ENCODE results near the gene DNAJC18.

Gene DNAJC18

GRCh38 chr5:139383275-139383992, 55.9 kb downstream of the DNAJC18 start, which contains the start of gene SLC23A1:
SLC23A1 (minus strand) TSS chr5:139383297; CDS start chr5:139383253, 44 bp downstream.
- no peaks in the 10 kb centered on the region for H3K9me2 ChIP-seq (ENCODE audit: low read depth, low read length)
- H3K79me2 ChIP-seq (ENCODE audit: insufficient read depth, low read length): no peaks in the 10 kb centered on the region
- TF ChIP-seq EZH2 (IDR thresholded peaks at IDR 0.05; ENCODE audit: borderline replicate concordance, low read length) (no peak), CTCF (IDR thresholded peaks at IDR 0.05; ENCODE audit: low read length) (no peak)
- H3K4me3 ChIP-seq (ENCODE audit: low read depth, low read length, poor library complexity, severe bottlenecking): no peak within 1 kb of the TSS
- H3F3A ChIP-seq (ENCODE audit: insufficient read depth, low read length): no peaks in the 10 kb centered on the region; the same call in 1 of the 2 replicates
- no peaks in the 10 kb centered on the region for H3K9me3 ChIP-seq (ENCODE audit: low read length)
- no peak within 1 kb of the TSS for H3K9ac ChIP-seq (ENCODE audit: low read length)
- no peak within 1 kb of the TSS for H3K4me2 ChIP-seq (ENCODE audit: low read length)
- no peaks in the 10 kb centered on the region for H3K27me3 ChIP-seq (ENCODE audit: insufficient read depth, low read length)
- no peaks in the 10 kb centered on the region for H4K20me1 ChIP-seq (ENCODE audit: insufficient read depth, low read length)
- peaks cover 55% of the 10 kb centered on the region for H3K4me1 ChIP-seq (ENCODE audit: insufficient read depth, low read length, severe bottlenecking)
- no peak within 1 kb of the TSS for H2AFZ ChIP-seq (ENCODE audit: low read length)
- peak within 1 kb of the TSS; percentile 98 for H3K27ac ChIP-seq (ENCODE audit: low read depth, low read length, poor library complexity, severe bottlenecking)
- peaks cover 26% of the 10 kb centered on the region for H3K36me3 ChIP-seq (ENCODE audit: insufficient read depth, low read length)

GRCh38 chr5:139382807-139383206, 56.5 kb downstream of the DNAJC18 start:
- Histone ChIP-seq H3K4me3 (ENCODE audit: low read depth, low read length, poor library complexity, severe bottlenecking) (no peak overlapping the region), H3K4me1 (ENCODE audit: insufficient read depth, low read length, severe bottlenecking) (peaks cover 49% of the 10 kb centered on the region), H3K27ac (ENCODE audit: low read depth, low read length, poor library complexity, severe bottlenecking) (no peak overlapping the region), H3K36me3 (ENCODE audit: insufficient read depth, low read length) (peaks cover 19% of the 10 kb centered on the region), H3K9me3 (ENCODE audit: low read length) (no peaks in the 10 kb centered on the region), H3K9me2 (ENCODE audit: low read depth, low read length) (no peaks in the 10 kb centered on the region), H3K4me2 (ENCODE audit: low read length) (no peak overlapping the region), H3K27me3 (ENCODE audit: insufficient read depth, low read length) (no peaks in the 10 kb centered on the region), H3F3A (ENCODE audit: insufficient read depth, low read length) (no peaks in the 10 kb centered on the region; the same call in 1 of the 2 replicates), H3K9ac (ENCODE audit: low read length) (no peak overlapping the region), H4K20me1 (ENCODE audit: insufficient read depth, low read length) (no peaks in the 10 kb centered on the region), H2AFZ (ENCODE audit: low read length) (no peak overlapping the region), H3K79me2 (ENCODE audit: insufficient read depth, low read length) (no peaks in the 10 kb centered on the region)
- TF ChIP-seq EZH2 (IDR thresholded peaks at IDR 0.05; ENCODE audit: borderline replicate concordance, low read length): no peak
- TF ChIP-seq CTCF (IDR thresholded peaks at IDR 0.05; ENCODE audit: low read length): no peak

GRCh38 chr5:139381837-139382761, 57.2 kb downstream of the DNAJC18 start:
- Histone ChIP-seq H3K27ac (ENCODE audit: low read depth, low read length, poor library complexity, severe bottlenecking) (no peak overlapping the region), H3K9me2 (ENCODE audit: low read depth, low read length) (no peaks in the 10 kb centered on the region), H2AFZ (ENCODE audit: low read length) (no peak overlapping the region), H3F3A (ENCODE audit: insufficient read depth, low read length) (no peaks in the 10 kb centered on the region; the same call in 1 of the 2 replicates), H3K36me3 (ENCODE audit: insufficient read depth, low read length) (peaks cover 12% of the 10 kb centered on the region), H3K79me2 (ENCODE audit: insufficient read depth, low read length) (no peaks in the 10 kb centered on the region), H3K9me3 (ENCODE audit: low read length) (no peaks in the 10 kb centered on the region), H3K4me2 (ENCODE audit: low read length) (no peak overlapping the region), H3K4me3 (ENCODE audit: low read depth, low read length, poor library complexity, severe bottlenecking) (no peak overlapping the region), H3K4me1 (ENCODE audit: insufficient read depth, low read length, severe bottlenecking) (peaks cover 42% of the 10 kb centered on the region), H3K9ac (ENCODE audit: low read length) (no peak overlapping the region), H4K20me1 (ENCODE audit: insufficient read depth, low read length) (no peaks in the 10 kb centered on the region), H3K27me3 (ENCODE audit: insufficient read depth, low read length) (no peaks in the 10 kb centered on the region)
- no peak for TF ChIP-seq EZH2 (IDR thresholded peaks at IDR 0.05; ENCODE audit: borderline replicate concordance, low read length)
- TF ChIP-seq CTCF (IDR thresholded peaks at IDR 0.05; ENCODE audit: low read length): no peak

Measured in OCI-LY1 (cell line).